Islet precursor cell (in vitro differentiated cells): ENCODE data around the gene TTC21A.
A peak's percentile ranks its signal among the peaks of the same experiment; 100 is the strongest.

ENCODE experiments used
- DNase-seq: peaks from one replicate; pipeline ENCODE4 v3.0.0-alpha.2; 2018

The TTC21A gene

GRCh38 chr3:39181408-39182335 is 74.2 kb downstream of the TTC21A start:
- DNase-seq: peak; percentile 41

- peak; percentile 54 for DNase-seq
Measured at GRCh38 chr3:39183211-39184080, 76.0 kb downstream of the TTC21A start.

- no peak for DNase-seq
Measured at GRCh38 chr3:39184081-39184967, 76.8 kb downstream of the TTC21A start.

- DNase-seq: peak; percentile 41
Measured at GRCh38 chr3:39184968-39185285, 77.4 kb downstream of the TTC21A start.

GRCh38 chr3:39185326-39185958 is 78.0 kb downstream of the TTC21A start:
- peak; percentile 32 for DNase-seq

GRCh38 chr3:39185959-39186691 is 78.6 kb downstream of the TTC21A start:
- peak; percentile 51 for DNase-seq

- DNase-seq: peak; percentile 45
Measured at GRCh38 chr3:39186692-39187151, 79.2 kb downstream of the TTC21A start.

GRCh38 chr3:39187372-39188155 is 80.1 kb downstream of the TTC21A start:
- DNase-seq: peak; percentile 48
